Activated CD4-positive, alpha-beta T cell treated with anti-CD3 and anti-CD28 coated beads, Interleukin-2, amount 50 U/mL, for 1 hour (primary cell): ENCODE measurements around the gene RNASEH2C.
A peak's percentile ranks its signal among the peaks of the same experiment; 100 is the strongest.
"Not testable (repeated sequence)": the region's sequence is repeated elsewhere in the genome, so short reads cannot be mapped to it uniquely, and the experiment has no call there.

Experiments
- DNase-seq: peaks from one replicate; pipeline ENCODE4 v3.0.0-alpha.2; 2020

Gene RNASEH2C

GRCh38 chr11:65716774-65717405, 3.7 kb downstream of the RNASEH2C start:
- DNase-seq, result no peak

GRCh38 chr11:65716302-65716701, 4.3 kb downstream of the RNASEH2C start:
- no peak for DNase-seq

- no peak for DNase-seq
Measured at GRCh38 chr11:65714433-65714832, 6.2 kb downstream of the RNASEH2C start.

- no peak for DNase-seq
Measured at GRCh38 chr11:65713212-65713969, 7.2 kb downstream of the RNASEH2C start.

DNA sequence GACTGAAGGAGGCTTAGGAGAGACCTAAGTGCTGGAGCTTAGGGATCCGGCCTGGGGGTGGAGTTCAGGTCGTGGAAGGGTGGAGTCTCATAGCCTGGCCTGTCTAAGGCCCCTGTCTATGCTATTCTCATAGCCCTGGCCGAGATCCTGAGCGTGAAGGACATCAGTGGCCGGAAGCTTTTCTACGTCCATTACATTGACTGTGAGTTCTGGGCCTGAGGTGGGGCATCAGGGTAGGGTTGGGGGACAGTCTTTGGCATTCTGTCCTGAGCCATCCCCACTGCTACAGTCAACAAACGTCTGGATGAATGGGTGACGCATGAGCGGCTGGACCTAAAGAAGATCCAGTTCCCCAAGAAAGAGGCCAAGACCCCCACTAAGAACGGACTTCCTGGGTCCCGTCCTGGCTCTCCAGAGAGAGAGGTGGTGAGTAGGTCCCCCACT, 7.9 kb downstream of the RNASEH2C start:
- no peak for DNase-seq

DNA sequence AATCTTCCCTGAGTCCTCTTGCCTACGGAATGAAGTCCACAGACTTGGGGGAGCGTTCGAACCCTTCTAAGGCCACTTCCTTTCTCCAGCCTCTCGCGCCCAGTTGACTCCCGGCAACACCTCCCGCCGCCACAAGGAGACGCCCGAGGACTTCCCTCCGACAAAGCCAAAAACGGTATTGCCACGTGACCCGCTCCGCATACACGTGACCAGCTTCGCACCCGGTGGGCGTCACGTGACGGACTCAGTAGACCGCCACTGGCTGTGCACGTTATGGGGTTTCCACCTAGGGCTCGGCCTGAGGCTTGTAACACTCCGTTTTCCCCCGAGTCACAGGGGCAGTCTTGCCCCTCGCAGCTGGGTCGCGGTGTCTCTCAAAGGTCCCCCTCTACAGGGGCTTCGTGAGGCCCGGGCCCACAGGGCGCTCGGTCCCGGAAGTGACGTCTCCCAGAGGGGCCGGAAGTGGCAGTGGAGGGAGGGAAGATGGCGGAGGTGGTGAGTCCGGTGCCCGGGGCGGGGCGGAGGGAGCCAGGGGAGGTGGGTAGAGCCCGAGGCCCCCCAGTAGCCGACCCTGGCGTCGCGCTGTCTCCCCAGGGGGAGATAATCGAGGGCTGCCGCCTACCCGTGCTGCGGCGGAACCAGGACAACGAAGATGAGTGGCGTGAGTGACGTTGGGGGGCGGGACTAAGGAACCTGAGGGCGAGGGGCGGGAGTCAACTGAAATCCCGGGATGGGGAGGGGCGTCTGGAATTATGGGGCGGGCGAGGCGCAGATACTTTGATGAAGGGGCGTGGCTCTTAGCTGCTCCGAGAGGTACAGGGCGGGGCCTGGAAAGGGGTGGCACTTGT, 8.6 kb downstream of the RNASEH2C start, which contains the start of gene KAT5:
KAT5 (plus strand) TSS at position 468 of the 848 bp plus-strand sequence; CDS start at position 484, 16 bp downstream.
- DNase-seq, result peak; percentile 96

- no peak for DNase-seq
Measured at GRCh38 chr11:65710421-65710820, 10.2 kb downstream of the RNASEH2C start.

- no peak for DNase-seq
Measured at GRCh38 chr11:65709661-65710060, 10.9 kb downstream of the RNASEH2C start.

DNA sequence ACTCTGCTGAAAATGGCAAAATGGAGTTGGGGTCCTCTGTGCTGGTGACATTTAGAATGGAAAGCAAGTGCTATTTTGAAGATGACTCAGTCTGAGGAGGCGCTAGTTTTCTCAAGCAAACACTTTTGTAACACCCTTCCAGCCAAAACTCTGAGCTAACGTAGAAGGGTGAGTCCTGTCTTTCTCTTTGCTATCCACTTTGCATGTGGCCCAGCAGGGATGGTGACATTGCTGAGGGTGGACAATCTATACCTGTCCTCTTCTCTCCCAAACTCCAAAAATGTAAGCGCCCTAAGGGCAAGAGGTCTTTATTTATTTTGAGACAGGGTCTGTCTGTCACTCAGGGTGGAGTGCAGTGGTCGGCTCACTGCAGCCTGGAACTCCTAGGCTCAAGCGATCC, 12.1 kb downstream of the RNASEH2C start:
- no peak for DNase-seq

DNA sequence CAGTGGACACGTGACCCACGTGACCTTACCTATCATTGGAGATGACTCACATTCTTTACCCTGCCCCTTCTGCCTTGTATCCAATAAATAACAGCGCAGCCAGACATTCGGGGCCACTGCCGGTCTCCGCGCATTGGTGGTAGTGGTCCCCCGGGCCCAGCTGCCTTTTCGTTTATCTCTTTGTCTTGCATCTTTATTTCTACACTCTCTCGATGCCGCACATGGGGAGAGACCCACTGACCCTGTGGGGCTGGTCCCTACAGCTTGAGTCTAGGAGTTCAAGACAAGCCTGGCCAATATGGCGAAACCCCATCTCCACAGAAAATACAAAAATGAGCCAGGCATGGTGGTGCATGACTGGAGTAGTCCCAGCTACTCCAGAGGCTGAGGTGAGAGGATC, 13.6 kb downstream of the RNASEH2C start:
- not testable (repeated sequence) for DNase-seq

- peak; percentile 73 for DNase-seq
Measured at GRCh38 chr11:65706303-65706763, 14.3 kb downstream of the RNASEH2C start.

GRCh38 chr11:65703846-65704245, 16.8 kb downstream of the RNASEH2C start:
- DNase-seq, result no peak

GRCh38 chr11:65701686-65702085, 18.9 kb downstream of the RNASEH2C start:
- DNase-seq, result no peak

- DNase-seq, result no peak
Measured at GRCh38 chr11:65700399-65700798, 20.2 kb downstream of the RNASEH2C start.

- no peak for DNase-seq
Measured at GRCh38 chr11:65699306-65699705, 21.3 kb downstream of the RNASEH2C start.

GRCh38 chr11:65698205-65698604, 22.4 kb downstream of the RNASEH2C start:
- DNase-seq, result no peak

DNA sequence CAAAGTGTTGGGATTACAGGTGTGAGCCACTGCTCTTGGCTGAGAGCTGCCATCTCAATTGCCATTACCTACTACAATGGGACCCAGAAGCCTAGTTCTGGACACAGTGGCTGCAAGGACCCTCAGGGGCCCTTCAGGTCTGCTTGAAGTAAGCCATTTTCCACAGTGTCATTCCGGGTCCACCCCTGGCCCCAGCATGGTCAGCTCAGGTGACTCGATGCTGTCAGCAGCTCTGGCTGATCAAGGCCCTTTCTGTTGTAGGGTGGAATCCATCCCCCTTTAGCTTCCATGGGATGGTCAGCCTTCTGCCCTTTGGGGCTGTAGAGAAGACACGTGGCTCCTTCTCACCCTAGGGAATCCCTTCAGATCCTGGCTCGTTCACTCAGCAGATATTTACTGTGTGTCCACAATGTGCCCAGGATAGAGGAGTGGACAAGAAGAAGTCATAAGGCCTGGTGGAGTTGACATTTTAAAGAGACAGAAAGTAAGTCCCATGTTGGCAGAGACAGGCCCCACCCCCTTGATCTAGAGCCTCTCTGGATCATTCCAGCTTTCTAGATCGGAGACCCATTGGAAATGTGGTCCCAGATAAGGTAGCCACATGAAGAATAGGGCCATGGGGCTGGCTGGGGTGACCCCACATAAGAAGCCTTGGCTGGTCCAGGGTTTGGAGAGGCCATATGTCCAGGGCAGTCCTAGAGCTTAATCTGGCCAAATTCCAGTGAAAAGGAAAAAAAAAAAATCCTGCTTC, 23.6 kb downstream of the RNASEH2C start:
- DNase-seq, result no peak

- no peak for DNase-seq
Measured at GRCh38 chr11:65695459-65696241, 24.9 kb downstream of the RNASEH2C start.

DNA sequence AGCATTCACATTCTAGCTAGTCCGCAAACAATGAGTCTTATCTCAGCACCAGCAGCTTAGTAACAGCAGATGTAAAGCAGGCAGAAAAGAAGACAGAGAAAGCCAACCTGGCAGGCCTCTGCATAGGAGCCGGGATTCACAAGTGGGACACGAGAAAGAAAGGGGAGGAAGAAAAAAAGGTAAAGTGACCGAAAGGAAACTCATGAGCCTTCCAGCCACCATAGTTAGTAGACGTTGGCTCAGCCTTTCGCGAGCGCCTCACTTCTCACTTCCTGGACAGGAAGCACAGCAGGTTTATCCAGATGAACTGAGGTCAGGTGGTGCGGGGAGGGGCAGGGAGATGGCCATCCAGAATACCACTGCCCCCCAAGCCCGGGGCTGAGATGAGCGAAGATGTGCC, 28.2 kb downstream of the RNASEH2C start:
- DNase-seq, result no peak

GRCh38 chr11:65691847-65692246, 28.8 kb downstream of the RNASEH2C start:
- DNase-seq, result not testable (repeated sequence)

- no peak for DNase-seq
Measured at GRCh38 chr11:65685981-65686380, 34.6 kb downstream of the RNASEH2C start.

DNA sequence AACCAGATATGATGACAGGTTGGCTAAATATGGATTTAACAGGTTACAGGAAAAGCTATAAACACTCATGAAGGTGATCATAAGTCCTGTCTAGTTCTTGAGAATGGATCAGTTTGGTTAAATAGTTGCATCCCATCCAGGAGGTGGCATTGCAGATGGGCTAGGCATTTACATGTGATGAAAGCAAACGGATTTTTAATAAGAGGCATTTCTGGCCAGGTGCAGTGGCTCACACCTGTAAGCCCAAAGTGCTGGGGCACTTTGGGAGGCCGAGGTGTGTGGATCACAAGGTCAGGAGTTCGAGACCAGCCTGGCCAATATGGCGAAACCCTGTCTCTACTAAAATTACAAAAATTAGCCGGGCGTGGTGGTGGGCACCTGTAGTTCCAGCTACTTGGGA, 37.1 kb downstream of the RNASEH2C start:
- not testable (repeated sequence) for DNase-seq
